CD4-positive, alpha-beta T cell treated with Interleukin-17A for 1 hour (primary cell): Measurements from ENCODE around the gene CCDC102B.
"Not testable (repeated sequence)": the region's sequence is repeated elsewhere in the genome, so short reads cannot be mapped to it uniquely, and the experiment has no call there.

Experiments used
- DNase-seq: peaks from one replicate; pipeline ENCODE4 v3.0.0-alpha.2; 2020

The CCDC102B gene

GRCh38 chr18:68797871-68798270, at the start of gene CCDC102B:
TSS of gene CCDC102B (plus strand) at chr18:68798080. CDS start at chr18:68836764, 38,684 bp downstream.
- DNase-seq, result no peak

- no peak for DNase-seq
Observed at GRCh38 chr18:68757126-68757525, 40.8 kb upstream of the CCDC102B start.

GRCh38 chr18:68759308-68759707, 38.6 kb upstream of the CCDC102B start:
- no peak for DNase-seq

- no peak for DNase-seq
Observed at GRCh38 chr18:68763083-68763482, 34.8 kb upstream of the CCDC102B start.

GRCh38 chr18:68764016-68764415, 33.9 kb upstream of the CCDC102B start:
- no peak for DNase-seq

GRCh38 chr18:68766433-68766832, 31.4 kb upstream of the CCDC102B start:
- no peak for DNase-seq

GRCh38 chr18:68769461-68769860, 28.4 kb upstream of the CCDC102B start:
- DNase-seq, result no peak

- DNase-seq, result no peak
Observed at GRCh38 chr18:68772268-68772667, 25.6 kb upstream of the CCDC102B start.

- DNase-seq, result no peak
Observed at GRCh38 chr18:68778280-68778886, 19.5 kb upstream of the CCDC102B start.

GRCh38 chr18:68779169-68779568, 18.7 kb upstream of the CCDC102B start:
- no peak for DNase-seq

GRCh38 chr18:68780802-68781635, 16.9 kb upstream of the CCDC102B start:
- DNase-seq, result no peak

GRCh38 chr18:68783506-68783905, 14.4 kb upstream of the CCDC102B start:
- no peak for DNase-seq

- DNase-seq, result no peak
Observed at GRCh38 chr18:68784071-68784470, 13.8 kb upstream of the CCDC102B start.

- not testable (repeated sequence) for DNase-seq
Observed at GRCh38 chr18:68790290-68790689, 7.6 kb upstream of the CCDC102B start.

GRCh38 chr18:68791801-68792200, 6.1 kb upstream of the CCDC102B start:
- no peak for DNase-seq

GRCh38 chr18:68793951-68794350, 3.9 kb upstream of the CCDC102B start:
- no peak for DNase-seq

- DNase-seq, result no peak
Observed at GRCh38 chr18:68796936-68797690, 767 bp upstream of the CCDC102B start.

- no peak for DNase-seq
Observed at GRCh38 chr18:68800075-68800474, 2.2 kb downstream of the CCDC102B start.

- no peak for DNase-seq
Observed at GRCh38 chr18:68803356-68803755, 5.5 kb downstream of the CCDC102B start.

- no peak for DNase-seq
Observed at GRCh38 chr18:68817584-68817983, 19.7 kb downstream of the CCDC102B start.

- no peak for DNase-seq
Observed at GRCh38 chr18:68818584-68818983, 20.7 kb downstream of the CCDC102B start.

GRCh38 chr18:68822926-68823325, 25.0 kb downstream of the CCDC102B start:
- no peak for DNase-seq

- no peak for DNase-seq
Observed at GRCh38 chr18:68826121-68826520, 28.2 kb downstream of the CCDC102B start.
